ENCODE data around the gene PLEKHG3.

Gene PLEKHG3

DNA sequence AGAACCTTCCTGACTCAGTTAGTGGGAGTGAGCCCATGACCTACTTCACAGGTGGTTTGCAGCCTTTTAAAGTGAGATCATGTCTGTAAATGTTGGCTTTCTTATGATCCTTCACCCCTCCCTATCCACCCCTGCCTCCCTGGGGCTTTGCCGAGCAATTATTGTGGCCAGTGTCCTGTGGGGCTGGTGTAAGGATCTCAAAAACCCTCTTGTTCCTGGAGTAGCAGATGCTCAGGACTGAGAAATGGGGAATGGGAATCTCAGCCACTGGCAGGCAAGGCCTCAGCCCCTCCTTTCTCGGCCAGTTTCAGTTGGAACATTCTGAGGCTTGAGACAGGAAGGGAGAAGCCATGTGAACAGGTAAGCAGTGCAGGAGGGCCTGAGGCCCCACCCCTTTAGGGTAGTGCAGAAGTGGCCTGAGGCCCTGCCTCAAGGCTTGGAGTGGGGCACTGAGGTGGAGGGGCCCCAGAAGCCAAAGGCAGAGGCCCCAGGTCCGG is 53.8 kb downstream of the PLEKHG3 start:
- peak in 2 of 10 donors; percentile 55 for DNase-seq
- intact Hi-C loops (cut with DNase I) = no loop called here

DNA sequence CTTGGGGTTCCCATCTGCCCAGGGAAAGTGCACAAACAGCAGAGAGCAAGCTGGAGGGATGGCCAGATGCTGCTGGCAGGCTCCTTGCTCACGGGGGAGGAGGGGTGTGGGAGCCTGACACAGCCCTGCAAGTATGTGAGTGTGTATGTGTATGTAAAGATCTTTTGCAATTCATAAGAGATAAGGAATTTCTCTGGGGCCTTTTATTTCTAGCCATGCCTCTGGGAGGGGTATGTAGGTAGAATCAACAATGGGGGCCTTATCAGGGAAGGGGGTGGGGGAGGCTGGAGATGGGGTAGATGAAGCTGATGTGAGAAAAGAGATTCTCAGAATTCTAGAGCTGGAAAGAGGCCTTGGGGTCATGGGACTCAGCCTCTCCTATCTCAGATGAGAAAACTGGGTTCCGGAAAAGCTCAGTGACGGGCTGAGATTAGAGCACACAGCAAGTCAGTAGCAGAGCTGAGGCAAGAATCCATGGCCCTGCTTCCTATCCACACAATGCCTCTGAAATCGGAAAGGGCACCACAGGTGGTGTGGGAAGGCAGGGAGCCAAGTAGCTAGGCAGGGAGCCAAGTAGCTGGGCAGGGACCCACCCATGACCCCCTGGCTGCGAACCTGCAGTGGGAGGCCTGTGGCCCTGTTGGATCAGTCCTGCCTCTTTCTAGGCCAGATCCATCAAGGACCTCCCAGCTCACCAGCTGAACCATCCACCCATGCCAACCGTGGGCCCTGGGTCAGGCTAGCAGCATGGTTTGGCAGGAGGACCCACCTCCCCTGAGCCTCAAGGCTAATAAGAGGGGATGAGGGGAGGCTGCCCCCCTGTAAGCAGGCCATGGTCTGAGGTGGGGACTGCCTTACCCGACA is 54.7 kb downstream of the PLEKHG3 start:
- intact Hi-C loops (cut with DNase I) = no loop called here

DNA sequence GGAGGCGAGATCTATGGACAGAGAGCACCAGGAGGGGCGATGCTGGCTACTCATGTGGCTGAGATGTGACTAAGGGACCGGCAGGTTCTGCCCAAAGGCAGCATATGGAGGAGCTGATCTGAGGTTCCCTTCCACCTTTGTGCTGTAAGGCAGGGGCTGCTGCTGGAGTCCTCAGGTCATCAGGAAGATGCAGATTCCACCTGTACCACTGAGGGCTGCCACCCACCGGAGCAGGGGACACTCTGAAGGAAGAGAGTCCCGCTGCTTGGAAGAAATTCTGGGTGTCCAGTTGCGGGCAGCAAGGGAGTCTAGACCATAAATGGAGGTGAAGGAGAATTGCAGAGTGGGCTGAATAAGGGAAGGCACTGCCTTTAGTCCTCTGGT is 55.3 kb downstream of the PLEKHG3 start:
- intact Hi-C loops (cut with DNase I) = no loop called here
- peak in 1 of 10 donors; percentile 35 for DNase-seq

More for the DNA sequence above, 54.7 kb downstream of the PLEKHG3 start:
- peak in 4 of 10 donors; percentile 31 to 90 (median 78) for DNase-seq

DNA sequence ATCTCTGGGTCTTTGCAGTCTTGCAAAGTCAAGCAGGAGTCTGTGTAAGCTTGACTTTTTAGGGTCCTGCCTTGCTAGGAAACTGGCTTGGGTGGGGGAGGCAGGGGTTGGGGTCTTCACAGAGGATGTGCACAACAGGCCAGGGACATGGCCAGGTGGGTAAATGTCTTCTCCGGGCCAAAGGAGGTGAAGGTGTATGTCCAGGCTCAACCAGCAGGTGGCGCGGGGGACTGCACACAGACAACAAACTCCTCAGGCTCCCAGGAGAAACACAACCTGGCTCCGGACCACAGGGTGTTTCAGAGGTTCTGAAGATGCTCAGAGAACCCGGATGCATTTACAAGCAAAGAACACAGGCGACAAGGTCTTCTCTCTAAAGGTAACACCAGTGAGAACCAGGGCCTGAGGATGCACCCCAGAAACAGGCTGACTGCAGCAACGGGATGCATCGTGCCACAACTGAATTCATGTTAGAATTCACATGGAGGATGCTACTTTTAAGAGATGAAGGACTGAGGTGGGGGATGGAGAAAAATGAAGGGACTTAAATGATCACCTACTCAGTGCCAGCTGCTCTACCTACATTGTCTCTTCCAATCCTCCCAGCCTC is 56.0 kb downstream of the PLEKHG3 start:
- DNase-seq = peak in 9 of 10 donors; percentile 51 to 93 (median 58)
- intact Hi-C loops (cut with DNase I) = loop anchor here (5.0 to 10.0 kb wide), 2 partner anchors 53 to 225 kb away; no protein-coding TSS in a partner anchor

DNA sequence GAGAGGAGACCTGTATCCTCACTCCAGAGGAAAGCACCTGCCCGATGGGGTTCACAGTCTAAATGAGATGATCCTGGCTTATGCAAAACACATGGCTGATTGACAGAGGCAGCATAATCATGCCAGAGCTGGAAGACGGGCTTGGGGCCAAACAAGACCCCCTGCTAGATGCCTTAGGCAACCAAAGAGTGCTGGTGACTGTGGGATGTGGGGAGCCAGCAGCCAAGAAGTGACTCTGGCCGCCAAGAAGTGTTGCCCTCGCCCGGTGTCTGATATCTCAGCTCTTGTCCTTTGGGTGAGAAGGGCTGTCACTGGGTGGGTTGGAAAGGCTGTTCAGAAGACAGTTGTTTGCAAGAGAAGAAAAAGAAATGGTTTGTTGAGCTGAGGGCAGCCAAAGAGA is 56.7 kb downstream of the PLEKHG3 start:
- intact Hi-C loops (cut with DNase I) = loop anchor here (5.0 to 10.0 kb wide), 2 partner anchors 54 to 226 kb away; no protein-coding TSS in a partner anchor

DNA sequence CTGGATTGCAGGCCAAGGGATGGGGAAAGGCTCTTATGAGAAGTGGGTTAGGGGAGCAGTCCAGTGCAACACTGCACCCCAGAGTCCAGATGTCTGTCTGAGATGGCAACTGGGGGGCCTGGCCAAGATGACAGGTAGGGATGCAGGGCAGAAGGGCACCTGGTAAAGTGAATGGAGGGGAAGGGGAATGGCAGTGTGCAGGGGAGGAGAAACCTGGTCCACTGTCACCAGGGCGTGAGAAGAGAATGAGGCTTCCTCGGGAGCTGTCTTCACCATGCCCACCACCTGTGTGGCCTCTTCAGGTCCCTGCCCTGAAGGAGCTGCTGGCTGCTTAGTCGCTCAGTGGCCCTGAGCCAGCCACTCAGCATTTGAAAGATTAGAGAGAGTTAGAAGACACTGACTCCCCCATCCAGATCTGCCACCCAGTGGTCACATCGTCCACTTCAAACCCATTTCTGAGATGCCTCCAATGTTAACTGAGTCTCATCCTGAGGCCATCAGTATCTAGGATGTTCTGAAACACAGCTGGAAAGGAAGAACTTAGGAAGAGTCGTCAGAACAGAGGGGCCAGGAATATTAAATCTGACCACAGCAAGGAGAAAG is 57.3 kb downstream of the PLEKHG3 start:
- intact Hi-C loops (cut with DNase I) = loop anchor here (5.0 to 10.0 kb wide), 2 partner anchors 54 to 227 kb away; no protein-coding TSS in a partner anchor
- DNase-seq = peak in 1 of 10 donors; percentile 54

More for the DNA sequence above, 56.7 kb downstream of the PLEKHG3 start:
- DNase-seq = peak in 1 of 10 donors; percentile 21

DNA sequence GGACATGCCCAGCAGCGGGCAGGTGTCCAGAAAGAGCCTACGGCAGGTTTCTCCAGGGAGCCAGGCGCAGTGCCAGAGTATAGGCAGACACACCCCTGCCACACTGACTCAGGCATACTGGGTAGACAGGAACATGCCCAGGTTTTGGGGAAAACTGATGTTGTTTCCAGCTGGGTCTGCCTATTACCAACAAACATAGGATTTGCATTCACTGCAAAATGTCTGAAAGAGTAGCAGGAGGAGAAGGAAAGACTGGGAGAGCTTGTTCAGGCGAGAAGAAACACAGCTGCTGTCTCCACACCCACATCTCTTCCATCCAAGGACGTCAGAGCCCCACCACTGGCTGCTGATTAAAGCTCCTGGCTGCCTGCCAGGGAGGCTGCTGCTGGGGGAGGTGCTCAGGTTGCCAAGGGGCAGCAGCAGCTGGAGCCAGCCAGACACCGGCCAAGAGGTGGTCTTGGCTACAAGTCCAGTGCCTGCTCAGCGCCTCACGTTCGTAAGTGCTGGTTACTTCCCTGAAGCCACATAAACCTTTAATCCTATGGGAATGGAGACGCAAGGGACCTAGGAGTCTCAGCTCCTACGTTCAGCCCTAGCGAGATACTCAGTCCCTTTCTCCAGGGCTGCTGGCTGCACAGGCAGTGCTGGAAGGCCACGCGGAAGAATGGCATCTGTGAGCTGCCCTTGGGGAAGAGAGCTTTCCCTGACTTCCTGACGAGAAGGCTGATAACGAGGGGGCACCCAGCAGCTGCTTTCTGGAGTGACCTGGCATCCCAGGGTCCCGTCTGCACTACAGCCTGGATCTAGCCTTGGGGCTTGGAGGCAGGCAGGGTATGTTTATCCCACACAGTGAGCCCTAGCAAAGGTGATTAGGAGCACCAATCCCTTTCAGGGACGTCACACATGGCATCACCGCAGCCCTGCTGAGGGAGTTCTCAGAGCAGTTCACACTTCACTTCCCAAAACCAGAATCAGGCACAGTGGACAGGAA is 58.1 kb downstream of the PLEKHG3 start:
- intact Hi-C loops (cut with DNase I) = loop anchor here (5.0 to 10.0 kb wide), 2 partner anchors 55 to 228 kb away; no protein-coding TSS in a partner anchor
- peak in 9 of 10 donors; percentile 54 to 94 (median 65) for DNase-seq

DNA sequence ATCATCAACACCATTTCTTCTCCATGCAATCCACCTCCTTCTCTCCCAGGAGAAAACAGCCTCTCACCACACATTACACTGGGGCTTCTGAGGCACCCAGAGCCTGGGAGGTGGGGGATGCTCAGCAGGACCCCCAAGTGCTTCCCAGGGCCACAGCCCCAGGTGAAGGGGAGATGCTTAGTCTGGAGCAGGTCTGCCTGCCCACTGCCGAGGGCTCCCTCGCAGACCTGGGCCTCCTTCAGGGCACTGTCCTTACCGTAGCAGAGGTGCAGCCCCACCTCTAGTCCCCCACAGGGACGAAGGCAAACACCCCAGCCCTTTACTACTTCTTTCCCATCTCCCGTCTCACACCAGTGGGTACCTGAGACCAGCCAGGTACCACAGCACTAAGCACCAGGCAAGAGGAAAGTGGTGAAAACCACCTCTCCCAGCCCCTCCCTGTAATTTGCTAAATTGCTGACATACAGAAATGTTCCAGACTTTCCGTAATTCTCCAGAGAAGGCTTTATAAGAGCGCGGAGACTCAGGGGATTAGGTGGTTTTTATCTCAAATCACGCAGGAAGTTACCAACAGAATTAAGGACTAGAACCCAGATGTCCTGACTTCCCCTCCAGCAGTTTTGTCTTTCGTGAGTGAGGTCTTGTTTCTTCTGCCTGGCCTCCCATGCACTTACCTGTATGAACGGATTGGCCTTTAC is 59.0 kb downstream of the PLEKHG3 start:
- DNase-seq = peak in 1 of 10 donors; percentile 19
- intact Hi-C loops (cut with DNase I) = loop anchor here (5.0 to 10.0 kb wide), 2 partner anchors 56 to 228 kb away; no protein-coding TSS in a partner anchor

DNA sequence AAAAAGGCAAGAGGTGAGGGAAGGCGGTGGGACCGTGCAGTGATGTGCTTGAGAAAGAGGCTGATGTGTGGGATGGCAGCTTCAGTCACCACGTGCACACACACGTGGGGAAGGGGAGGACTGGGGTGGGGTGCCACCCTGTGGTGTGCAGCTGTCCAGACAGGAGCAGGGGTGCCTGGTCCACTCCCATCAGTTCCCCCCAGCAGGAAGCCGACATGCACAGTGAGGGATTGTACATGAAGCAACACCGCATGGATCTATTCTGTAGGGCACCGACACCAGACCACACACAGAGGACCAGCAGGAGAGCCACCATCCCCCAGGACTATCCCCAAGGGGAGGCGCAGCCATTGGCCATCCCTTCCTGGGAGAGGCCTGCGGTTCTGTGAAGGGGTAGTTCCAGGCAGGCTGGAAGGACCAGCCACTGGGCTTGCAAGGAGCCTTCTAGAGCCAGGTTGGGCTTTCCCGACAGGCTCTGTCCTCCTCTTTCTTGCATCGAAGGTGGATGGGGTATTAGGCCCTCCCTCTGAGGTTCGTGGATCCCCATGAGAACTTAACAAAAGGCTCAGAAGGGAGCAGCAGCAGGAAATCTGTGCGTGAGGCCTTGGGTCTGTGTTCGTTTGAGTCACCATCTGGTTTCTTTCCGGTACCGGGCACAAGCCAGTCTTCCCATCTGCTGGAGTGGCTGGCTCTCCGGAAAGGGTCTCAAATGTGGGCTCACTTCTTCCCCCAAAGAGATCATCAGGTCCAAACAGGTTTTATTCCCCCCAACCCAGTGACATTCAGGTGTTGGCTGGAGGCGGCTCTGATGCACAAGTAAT is 59.8 kb downstream of the PLEKHG3 start:
- DNase-seq = peak in 7 of 10 donors; percentile 29 to 90 (median 55)

DNA sequence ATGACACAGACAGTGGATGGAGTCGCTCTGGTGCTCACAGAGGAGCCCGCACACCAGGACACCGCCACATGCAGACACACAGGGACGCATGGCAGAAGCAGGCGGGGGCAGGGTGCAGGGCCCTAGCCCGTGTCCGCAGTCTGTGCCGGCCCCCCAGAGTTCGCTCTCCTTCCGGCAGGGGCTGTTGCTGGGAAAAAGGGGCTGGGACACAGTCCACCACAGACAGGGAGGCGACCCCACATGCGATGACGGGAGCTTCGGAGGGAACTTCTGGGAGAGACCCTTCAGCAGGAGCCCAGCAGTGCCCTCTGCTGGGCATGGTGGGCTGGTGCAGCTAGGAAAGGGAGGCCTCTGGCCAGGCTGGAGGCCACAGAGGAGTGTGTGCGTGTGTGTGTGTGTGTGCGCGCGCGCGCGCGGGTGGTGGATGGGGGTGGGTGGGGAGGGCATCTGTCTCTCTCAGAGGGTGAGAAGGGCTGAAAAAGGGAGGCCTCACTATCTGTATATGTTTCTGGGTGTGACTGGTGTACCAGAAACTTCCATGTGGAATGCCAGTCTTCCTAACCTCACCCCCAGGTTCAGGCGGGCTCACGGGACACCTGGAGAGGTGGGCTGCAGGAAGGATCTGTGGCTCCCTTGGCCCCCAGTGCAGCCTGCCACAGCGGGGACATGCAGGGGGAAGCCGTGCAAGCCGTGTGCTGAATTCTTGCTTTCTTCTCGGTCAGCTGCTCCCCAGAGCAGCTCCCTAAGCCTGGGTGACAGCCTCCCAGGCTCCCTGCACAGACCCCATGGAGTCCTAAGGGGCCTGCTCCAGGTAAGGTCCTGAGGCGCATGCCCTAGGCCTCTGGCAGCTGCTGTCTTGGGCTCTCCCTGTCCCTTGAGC is 60.7 kb downstream of the PLEKHG3 start:
- peak in 9 of 10 donors; percentile 45 to 96 (median 74) for DNase-seq
- intact Hi-C loops (cut with DNase I) = loop anchor here (1.0 to 10.0 kb wide), 3 partner anchors 58 to 230 kb away; no protein-coding TSS in a partner anchor

More for the DNA sequence above, 59.8 kb downstream of the PLEKHG3 start:
- intact Hi-C loops (cut with DNase I) = loop anchor here (1.0 to 10.0 kb wide), 3 partner anchors 57 to 229 kb away; no protein-coding TSS in a partner anchor

DNA sequence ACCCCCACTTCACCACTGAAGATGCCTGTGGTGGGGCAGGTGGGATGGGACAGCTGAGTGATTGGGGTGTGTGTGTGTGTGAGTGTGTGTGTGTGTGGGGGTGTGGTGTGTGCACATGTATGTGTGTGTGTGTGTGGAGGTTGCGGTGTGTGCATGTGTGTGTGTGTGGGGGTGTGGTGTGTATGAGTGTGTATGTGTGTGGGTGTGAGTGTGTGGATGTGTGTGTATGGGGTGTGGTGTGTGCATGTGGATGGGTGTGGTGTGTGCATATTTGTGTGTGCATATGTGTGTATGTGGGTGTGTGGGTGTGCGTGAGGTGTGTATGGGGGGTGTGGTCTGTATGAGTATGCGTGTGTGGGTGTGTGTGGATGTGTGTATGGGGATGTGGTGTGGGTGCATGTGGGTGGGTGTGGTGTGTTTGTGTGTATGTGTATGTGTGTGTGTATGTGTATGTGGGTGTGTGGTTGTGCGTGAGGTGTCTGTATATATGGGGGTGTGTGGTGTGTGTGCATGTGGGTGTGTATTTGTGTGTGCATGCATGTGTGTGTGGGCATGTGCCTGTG is 61.6 kb downstream of the PLEKHG3 start:
- intact Hi-C loops (cut with DNase I) = loop anchor here (10.0 kb wide), 1 partner anchor 231 kb away; no protein-coding TSS in a partner anchor
- DNase-seq = peak in 1 of 10 donors; percentile 42

DNA sequence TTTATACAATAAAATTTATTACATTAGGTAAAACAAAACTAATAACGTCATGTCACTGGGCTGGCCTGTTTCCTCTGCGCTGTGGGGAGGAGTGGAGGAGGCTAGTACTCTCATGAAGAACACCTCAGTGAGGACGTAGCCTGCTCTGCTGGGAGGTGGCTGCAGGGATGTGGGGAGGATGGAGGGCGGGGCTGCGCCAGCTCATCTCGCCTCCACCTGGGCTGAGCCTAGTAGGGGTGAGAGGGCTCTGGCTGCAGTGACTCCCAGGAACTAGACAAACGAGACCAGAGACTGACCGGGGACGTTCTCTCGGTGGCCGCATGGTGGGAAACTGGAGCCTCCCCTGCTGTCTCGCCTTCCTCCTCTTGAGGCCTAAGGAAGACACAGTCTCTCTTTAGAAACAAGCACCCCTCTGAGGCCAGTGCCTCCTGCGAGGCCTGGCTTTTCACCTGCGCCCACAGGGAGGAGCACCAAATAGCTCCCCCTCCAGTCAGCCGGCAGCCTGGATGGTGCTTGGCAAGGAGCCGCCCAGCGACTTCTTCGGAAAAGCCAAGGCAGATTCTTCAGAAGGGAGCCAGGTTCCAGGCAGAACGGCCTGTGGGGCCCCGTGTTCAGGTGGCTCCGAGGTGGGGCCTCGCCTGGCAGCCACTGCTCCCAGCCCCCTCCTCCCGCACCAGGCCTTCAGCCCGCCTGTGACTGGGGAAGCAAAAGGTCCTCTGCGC is 62.4 kb downstream of the PLEKHG3 start:
- intact Hi-C loops (cut with DNase I) = loop anchor here (10.0 kb wide), 1 partner anchor 232 kb away; no protein-coding TSS in a partner anchor
- DNase-seq = peak in 1 of 10 donors; percentile 80

DNA sequence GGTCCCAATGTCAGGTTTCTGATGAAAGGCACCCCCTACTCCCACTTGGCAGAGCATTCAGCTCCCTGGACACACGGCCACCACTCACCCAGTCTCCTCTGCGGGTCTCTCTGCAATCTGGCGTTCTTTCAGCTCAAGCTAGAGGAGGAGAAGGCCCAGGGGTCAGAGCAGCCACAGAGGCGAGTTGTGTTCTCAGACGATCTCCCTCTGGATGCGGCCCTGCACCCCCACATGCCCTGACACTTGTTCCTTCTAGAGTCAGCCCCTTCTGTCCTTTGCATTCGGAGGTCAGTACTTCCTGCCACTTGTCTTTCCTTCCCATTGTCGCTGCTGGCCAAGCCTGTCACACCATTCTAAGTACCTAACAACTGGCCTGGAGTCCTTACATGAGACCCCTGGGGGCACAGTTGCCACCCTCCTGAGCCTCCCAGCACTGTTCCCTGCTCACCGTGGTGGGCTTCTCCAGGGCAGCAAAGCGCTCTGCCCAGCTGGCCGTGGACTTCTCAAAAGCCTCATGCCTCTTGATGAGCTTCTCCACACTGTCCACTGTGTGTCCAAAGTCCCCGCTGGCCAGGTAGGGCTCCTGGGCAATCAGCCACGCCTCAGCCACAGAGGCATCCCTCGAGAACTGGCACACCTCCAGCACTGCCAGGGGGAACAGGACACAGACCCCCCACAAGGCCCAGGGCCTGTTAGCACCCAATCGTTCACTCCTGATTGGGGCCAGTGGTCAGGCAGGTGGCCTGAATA is 63.2 kb downstream of the PLEKHG3 start:
- intact Hi-C loops (cut with DNase I) = loop anchor here (10.0 kb wide), 1 partner anchor 233 kb away; no protein-coding TSS in a partner anchor
- DNase-seq = peak in 1 of 10 donors; percentile 70

DNA sequence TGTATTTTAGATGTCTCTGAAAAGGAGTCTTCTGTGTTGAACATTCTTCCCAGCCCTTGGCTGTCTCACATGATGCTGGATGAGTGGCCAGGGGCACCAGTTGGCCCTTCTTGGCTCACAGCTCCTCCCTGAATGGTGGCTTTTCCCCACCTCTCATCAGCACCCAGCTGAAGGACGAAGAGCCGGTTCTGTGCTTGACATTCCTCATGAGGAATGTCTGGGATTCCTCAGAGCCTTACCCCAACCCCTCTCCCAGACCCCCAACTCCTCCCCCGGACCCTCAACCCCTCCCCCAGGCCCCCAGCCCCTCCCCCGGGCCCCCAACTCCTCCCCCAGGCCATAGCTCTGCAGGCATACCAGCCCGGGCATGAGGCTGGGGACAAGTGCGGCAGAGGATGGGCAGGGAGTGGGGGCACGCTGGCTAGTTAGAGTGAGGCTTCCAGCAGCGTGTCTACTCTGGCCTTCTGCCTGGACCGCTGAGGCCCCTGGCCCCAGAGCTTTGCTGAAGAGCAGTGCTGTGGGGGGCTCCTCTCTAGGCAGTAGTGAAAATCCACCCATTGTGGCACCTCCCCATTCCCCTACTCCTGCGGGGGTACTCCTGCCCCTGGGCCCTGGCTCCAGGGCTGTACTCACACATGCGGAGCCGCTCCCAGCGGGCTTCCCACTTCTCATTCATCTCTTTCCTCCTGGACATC is 64.3 kb downstream of the PLEKHG3 start:
- peak in 1 of 10 donors; percentile 62 for DNase-seq
- intact Hi-C loops (cut with DNase I) = loop anchor here (10.0 kb wide), 1 partner anchor 234 kb away; no protein-coding TSS in a partner anchor
